ENCODE measurements around the gene DLL1.

The DLL1 gene

GRCh38 chr6:170294813-170295509, 4.1 kb upstream of the DLL1 start:
- no peak for DNase-seq (ENCODE audit: low spot score)

GRCh38 chr6:170294298-170294730, 3.4 kb upstream of the DLL1 start:
- DNase-seq (ENCODE audit: low spot score): no peak

GRCh38 chr6:170293341-170294231, 2.7 kb upstream of the DLL1 start:
- DNase-seq (ENCODE audit: low spot score): no peak

- DNase-seq (ENCODE audit: low spot score): no peak
Measured at GRCh38 chr6:170292407-170293158, 1.7 kb upstream of the DLL1 start.

- no peak for DNase-seq (ENCODE audit: low spot score)
Measured at GRCh38 chr6:170292111-170292406, 1.2 kb upstream of the DLL1 start.

- no peak for DNase-seq (ENCODE audit: low spot score)
Measured at GRCh38 chr6:170291271-170292110, 613 bp upstream of the DLL1 start.

GRCh38 chr6:170289951-170290295, 955 bp downstream of the DLL1 start:
- DNase-seq (ENCODE audit: low spot score): no peak

- DNase-seq (ENCODE audit: low spot score): no peak
Measured at GRCh38 chr6:170289180-170289931, 1.5 kb downstream of the DLL1 start.

GRCh38 chr6:170288852-170289179, 2.1 kb downstream of the DLL1 start:
- no peak for DNase-seq (ENCODE audit: low spot score)

- DNase-seq (ENCODE audit: low spot score): no peak
Measured at GRCh38 chr6:170288091-170288631, 2.7 kb downstream of the DLL1 start.

- no peak for DNase-seq (ENCODE audit: low spot score)
Measured at GRCh38 chr6:170287371-170287876, 3.5 kb downstream of the DLL1 start.

GRCh38 chr6:170286934-170287265, 4.0 kb downstream of the DLL1 start:
- DNase-seq (ENCODE audit: low spot score): no peak

- no peak for DNase-seq (ENCODE audit: low spot score)
Measured at GRCh38 chr6:170286246-170286933, 4.5 kb downstream of the DLL1 start.

- DNase-seq (ENCODE audit: low spot score): no peak
Measured at GRCh38 chr6:170285482-170285881, 5.4 kb downstream of the DLL1 start.

- no peak for DNase-seq (ENCODE audit: low spot score)
Measured at GRCh38 chr6:170284866-170285469, 5.9 kb downstream of the DLL1 start.

- DNase-seq (ENCODE audit: low spot score): no peak
Measured at GRCh38 chr6:170284126-170284773, 6.6 kb downstream of the DLL1 start.

- DNase-seq (ENCODE audit: low spot score): no peak
Measured at GRCh38 chr6:170283212-170284081, 7.4 kb downstream of the DLL1 start.

- no peak for DNase-seq (ENCODE audit: low spot score)
Measured at GRCh38 chr6:170282512-170283158, 8.2 kb downstream of the DLL1 start.
